ENCODE results near the gene HRH2.
"Not testable (repeated sequence)": the region's sequence is repeated elsewhere in the genome, so short reads cannot be mapped to it uniquely, and the experiment has no call there.

HRH2 gene

GRCh38 chr5:175657593-175658271 is at the start of gene HRH2:
HRH2 (plus strand) TSS chr5:175658071; CDS start chr5:175683234, 25,163 bp downstream.
- DNase-seq: no peak

- no peak for DNase-seq
Measured at GRCh38 chr5:175609526-175609925, 48.3 kb upstream of the HRH2 start.

GRCh38 chr5:175610381-175610780 is 47.5 kb upstream of the HRH2 start:
- DNase-seq: no peak

- no peak for DNase-seq
Measured at GRCh38 chr5:175610898-175611297, 47.0 kb upstream of the HRH2 start.

GRCh38 chr5:175614223-175614815 is 43.6 kb upstream of the HRH2 start:
- no peak for DNase-seq

GRCh38 chr5:175614861-175615260 is 43.0 kb upstream of the HRH2 start:
- DNase-seq: no peak

- no peak for DNase-seq
Measured at GRCh38 chr5:175616083-175616482, 41.8 kb upstream of the HRH2 start.

- not testable (repeated sequence) for DNase-seq
Measured at GRCh38 chr5:175616527-175616926, 41.3 kb upstream of the HRH2 start.

GRCh38 chr5:175617447-175617846 is 40.4 kb upstream of the HRH2 start:
- no peak for DNase-seq

GRCh38 chr5:175620527-175620926 is 37.3 kb upstream of the HRH2 start:
- no peak for DNase-seq

- DNase-seq: no peak
Measured at GRCh38 chr5:175621971-175622370, 35.9 kb upstream of the HRH2 start.

GRCh38 chr5:175623088-175623487 is 34.8 kb upstream of the HRH2 start:
- no peak for DNase-seq

- DNase-seq: no peak
Measured at GRCh38 chr5:175624316-175624715, 33.6 kb upstream of the HRH2 start.

GRCh38 chr5:175627005-175627404 is 30.9 kb upstream of the HRH2 start:
- no peak for DNase-seq

GRCh38 chr5:175627739-175628138 is 30.1 kb upstream of the HRH2 start:
- no peak for DNase-seq

GRCh38 chr5:175628668-175629067 is 29.2 kb upstream of the HRH2 start:
- no peak for DNase-seq

- no peak for DNase-seq
Measured at GRCh38 chr5:175629261-175629660, 28.6 kb upstream of the HRH2 start.

GRCh38 chr5:175629793-175630192 is 28.1 kb upstream of the HRH2 start:
- no peak for DNase-seq

- no peak for DNase-seq
Measured at GRCh38 chr5:175635854-175636584, 21.9 kb upstream of the HRH2 start.

GRCh38 chr5:175638305-175638704 is 19.6 kb upstream of the HRH2 start:
- DNase-seq: no peak

- no peak for DNase-seq
Measured at GRCh38 chr5:175640106-175640775, 17.6 kb upstream of the HRH2 start.

- DNase-seq: no peak
Measured at GRCh38 chr5:175642998-175643397, 14.9 kb upstream of the HRH2 start.

- no peak for DNase-seq
Measured at GRCh38 chr5:175646251-175646650, 11.6 kb upstream of the HRH2 start.

GRCh38 chr5:175649967-175650366 is 7.9 kb upstream of the HRH2 start:
- DNase-seq: no peak
